Lung microvascular endothelial cell (primary cell): ENCODE results near the gene YDJC. TPM values are rescaled to one million over a fixed set of nuclear protein-coding genes. Genes with fewer than 3 reads are reported as not detected.
"Not testable (repeated sequence)": the region's sequence is repeated elsewhere in the genome, so short reads cannot be mapped to it uniquely, and the experiment has no call there.

Experiments
- DNase-seq, 2 donors: peaks; one replicate each; pipeline versions ENCODE4 v3.0.0 to v3.0.0-alpha.2; 2010; ENCODE audit warnings: low read depth in 2 of 2
- total RNA-seq: library from RNA; depleted of rRNA; stranded (reverse); fragments of >200 nt; gene quantifications from 2 replicates; pipeline ENCODE4 v1.2.1, GENCODE V29; 2014

YDJC gene
- 10.5 and 12.0 TPM in 2 replicates for total RNA-seq

DNA sequence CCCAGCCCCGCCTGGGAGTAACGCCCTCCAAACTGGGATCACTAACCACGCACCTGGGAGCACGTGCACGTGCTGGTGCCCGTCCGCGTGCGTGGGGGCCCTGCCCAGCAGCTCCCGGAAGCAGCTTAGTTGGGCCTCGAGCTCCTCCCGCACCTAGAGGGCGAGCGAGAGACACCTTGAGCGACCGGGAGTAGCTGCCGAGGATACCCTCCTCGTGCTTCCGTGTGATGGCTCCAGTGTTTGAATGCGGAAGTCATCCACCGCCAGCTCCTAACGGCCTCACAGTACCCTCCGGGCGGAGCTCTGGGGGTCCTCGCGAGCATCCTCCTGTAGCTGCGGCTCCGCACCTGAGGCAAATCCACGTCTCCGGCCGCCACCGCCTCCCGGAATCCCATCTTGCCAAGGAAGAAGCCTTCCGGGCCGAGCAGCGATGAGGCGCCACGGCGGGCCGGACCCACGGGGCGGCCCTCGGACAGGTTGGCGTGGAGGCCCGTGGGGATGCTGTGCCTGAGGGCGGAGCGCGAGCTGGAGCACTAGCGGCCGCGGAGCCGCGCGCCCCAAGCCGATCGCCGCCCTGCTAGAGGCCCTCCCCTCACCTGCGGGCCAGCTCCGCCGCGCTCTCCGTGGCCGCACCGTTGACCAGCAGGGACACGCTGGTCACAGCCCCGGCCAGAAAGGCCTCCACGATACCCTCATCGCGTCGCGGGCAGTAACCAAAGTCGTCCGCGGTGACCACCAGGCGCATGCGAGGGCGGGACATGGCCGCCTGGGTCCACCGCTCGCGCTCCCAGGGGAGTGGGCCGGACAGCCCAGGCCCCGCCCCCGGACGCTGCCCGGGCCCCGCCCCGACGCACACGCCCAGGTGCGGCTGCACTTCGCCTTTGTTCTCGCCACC, at the start of gene YDJC:
YDJC (minus strand) TSS at position 768 of the 895 bp plus-strand sequence; CDS start at position 760, 8 bp downstream.
- peak; percentile 93 to 97 for DNase-seq

GRCh38 chr22:21679383-21679782, 49.6 kb upstream of the YDJC start:
- no peak for DNase-seq

DNA sequence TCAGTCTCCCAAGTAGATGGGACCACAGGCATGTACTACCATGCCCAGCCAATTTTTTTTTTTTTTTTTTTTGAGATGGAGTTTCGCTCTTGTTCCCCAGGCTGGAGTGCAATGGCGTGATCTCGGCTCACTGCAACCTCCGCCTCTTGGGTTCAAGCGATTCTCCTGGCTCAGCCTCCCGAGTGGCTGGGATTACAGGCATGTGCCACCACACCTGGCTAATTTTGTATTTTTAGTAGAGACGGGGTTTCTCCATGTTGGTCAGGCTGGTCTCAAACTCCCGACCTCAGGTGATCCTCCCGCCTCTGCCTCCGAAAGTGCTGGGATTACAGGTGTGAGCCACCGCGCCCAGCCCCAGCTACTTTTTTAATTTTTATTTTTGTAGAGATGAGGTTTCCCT, 49.0 kb upstream of the YDJC start:
- not testable (repeated sequence) for DNase-seq

DNA sequence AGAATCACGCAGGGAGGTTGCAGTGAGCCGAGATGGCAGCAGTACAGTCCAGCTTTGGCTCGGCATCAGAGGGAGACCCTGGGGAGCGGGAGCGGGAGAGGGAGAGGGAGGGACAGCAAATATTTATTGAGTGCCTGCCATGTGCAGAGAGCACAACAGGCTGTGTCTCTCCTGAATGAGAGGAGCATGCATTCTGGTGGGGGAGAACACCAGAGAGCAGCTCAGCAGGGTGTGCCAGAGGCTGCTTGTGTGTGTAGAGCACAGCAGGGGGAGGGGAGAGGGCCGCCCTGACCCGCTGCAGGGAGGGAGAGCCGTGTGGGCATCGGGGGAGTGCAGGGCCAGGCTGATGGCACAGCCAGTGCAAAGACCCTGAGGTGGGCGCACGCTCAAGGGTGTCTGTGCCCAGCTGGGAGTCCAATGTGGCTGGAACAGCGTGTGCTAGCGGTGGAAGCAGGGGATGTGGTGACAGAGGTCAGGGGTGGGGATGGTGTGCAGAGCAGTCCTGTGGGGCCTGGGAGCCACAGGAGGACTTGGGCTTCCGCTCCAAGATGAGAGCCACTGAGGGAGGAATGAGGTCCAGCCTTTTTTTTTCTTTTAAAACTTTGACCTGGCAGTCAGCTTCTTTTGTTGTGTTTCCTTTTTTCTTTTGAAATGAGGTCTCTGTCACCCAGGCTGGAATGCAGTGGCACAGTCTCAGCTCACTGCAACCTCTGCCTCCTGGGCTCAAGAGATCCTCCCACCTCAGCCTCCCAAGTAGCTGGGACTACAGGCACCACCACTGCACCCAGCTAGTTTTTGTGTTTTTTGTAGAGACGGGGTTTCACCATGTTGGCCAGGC, 48.0 kb upstream of the YDJC start:
- DNase-seq = no peak

GRCh38 chr22:21674638-21675245, 44.9 kb upstream of the YDJC start:
- no peak for DNase-seq

GRCh38 chr22:21673534-21674321, 43.9 kb upstream of the YDJC start:
- no peak for DNase-seq

- DNase-seq = no peak
Observed at GRCh38 chr22:21672107-21672629, 42.3 kb upstream of the YDJC start.

- no peak for DNase-seq
Observed at GRCh38 chr22:21669026-21669425, 39.2 kb upstream of the YDJC start.

DNA sequence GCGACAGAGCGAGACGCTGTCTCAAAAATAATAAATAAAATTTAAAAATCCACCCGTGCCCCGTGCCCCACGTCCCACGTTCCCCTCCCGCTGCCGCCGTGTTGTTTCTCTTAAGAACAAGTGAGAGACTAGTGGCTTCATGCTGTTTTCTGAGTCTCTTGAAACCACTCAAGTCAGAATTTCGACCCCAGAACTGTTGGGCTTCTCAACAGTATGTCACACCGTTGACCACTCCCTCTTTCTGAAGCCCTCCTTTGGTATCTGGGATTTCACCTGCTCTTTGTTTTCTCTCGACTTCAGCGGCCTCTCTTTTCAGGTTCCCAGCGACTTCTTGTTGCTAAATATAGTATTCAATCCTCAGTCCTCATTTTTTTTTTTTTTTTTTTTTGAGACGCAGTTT, 37.0 kb upstream of the YDJC start:
- DNase-seq = no peak

- DNase-seq = no peak
Observed at GRCh38 chr22:21665047-21665851, 35.4 kb upstream of the YDJC start.

DNA sequence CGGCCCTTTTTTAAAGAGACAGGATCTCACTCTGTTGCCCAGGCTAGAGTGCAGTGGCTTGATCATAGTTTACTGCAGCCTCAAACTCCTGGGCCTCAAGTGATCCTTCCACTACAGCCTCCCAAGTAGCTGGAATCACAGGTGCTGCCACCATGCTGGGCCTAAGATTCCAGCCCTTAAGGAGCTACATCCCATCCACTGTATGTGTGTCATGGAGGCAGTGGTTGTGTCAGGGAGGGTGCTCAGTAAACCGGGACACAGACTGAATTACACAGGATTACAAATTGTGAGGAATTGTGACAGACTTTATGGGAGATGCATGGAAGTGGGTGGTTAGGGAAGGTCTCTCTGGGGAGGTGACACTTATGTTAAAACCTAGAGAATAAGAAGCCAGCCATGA, 33.9 kb upstream of the YDJC start:
- no peak for DNase-seq

- DNase-seq = no peak
Observed at GRCh38 chr22:21661991-21662390, 32.2 kb upstream of the YDJC start.

DNA sequence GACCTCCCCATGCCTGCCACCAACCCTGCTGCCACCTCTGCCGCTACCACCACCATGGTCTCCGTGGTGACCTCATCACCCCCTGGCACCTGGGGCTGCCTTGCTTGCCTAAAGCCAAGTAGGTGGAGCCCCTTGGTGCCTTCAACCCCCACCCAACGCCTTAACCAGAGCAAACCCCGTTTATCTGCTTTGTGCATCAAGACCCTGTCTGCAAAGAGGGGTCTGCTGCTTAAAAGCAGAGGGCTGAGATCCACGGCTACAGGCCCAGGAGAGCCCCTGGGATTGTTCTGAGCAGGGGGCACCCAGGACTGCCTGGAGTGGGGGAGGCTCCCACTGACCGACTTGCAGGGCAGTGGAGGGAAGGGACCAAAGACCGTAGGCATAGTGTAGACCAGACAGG, 31.1 kb upstream of the YDJC start:
- no peak for DNase-seq

DNA sequence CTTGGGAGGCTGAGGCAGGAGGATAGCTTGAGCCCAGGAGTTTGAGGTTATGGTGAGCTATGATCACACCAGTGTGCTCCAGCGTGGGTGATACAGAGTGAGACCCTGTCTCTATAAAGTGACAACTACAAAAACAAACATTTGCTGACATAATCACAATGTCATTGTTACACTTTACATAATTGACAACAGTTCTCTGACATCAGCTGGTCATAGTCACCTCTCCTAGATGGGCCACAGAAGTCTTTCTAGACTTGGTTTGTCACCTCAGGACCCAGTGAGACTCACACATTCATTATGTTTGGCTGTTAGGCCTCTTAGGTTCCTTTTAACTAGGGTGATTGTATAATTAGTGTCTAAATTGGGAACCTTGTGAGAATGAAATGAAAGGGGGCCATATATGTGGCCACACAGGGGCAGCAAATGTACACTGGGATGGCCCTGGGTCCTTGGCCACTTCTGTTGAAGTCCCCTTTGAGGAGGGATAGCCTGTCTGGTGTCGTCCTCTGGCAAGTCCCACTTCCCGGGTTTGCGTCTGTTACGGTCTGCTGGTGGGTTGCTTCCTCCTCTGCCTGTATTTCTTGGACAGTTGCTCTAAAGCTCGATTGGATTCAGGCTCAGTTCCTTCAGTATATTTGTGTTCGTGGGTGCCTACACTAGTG, 30.2 kb upstream of the YDJC start:
- DNase-seq = no peak

DNA sequence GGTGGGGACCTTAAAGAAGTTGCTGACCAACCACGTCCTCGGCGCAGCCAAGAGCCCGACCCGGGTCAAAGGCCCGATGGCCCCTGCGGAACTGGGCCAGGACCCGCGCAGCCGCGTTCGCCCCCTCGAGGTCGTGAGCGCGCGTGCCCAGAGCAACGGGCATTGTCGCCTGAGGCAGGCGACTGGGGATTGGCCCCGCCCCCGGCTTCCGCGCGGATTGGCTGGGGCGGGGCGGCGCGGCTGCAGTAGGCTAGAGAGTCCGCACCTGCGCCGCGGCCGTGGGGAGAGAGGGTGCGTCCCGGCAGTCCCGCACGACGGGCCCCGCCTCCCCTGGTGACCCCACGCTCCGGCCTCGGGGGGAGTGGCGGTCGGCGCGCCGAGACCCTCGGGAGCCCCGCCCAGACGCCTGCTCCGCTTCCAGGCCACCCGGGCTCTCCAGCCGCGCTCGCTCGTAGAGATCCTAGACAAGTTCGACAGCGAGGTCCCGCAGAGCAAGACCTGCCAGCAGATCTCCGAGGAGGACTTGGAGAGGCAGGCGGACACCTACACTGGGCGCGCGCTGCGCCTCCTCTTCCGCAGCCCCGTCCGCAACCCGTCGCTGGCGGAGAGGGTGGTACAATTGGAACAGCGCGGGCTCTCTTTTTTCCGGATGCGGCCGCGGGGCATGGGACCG, 27.7 kb upstream of the YDJC start:
- peak; percentile 39 to 78 for DNase-seq

- no peak for DNase-seq
Observed at GRCh38 chr22:21657020-21657359, 27.2 kb upstream of the YDJC start.

DNA sequence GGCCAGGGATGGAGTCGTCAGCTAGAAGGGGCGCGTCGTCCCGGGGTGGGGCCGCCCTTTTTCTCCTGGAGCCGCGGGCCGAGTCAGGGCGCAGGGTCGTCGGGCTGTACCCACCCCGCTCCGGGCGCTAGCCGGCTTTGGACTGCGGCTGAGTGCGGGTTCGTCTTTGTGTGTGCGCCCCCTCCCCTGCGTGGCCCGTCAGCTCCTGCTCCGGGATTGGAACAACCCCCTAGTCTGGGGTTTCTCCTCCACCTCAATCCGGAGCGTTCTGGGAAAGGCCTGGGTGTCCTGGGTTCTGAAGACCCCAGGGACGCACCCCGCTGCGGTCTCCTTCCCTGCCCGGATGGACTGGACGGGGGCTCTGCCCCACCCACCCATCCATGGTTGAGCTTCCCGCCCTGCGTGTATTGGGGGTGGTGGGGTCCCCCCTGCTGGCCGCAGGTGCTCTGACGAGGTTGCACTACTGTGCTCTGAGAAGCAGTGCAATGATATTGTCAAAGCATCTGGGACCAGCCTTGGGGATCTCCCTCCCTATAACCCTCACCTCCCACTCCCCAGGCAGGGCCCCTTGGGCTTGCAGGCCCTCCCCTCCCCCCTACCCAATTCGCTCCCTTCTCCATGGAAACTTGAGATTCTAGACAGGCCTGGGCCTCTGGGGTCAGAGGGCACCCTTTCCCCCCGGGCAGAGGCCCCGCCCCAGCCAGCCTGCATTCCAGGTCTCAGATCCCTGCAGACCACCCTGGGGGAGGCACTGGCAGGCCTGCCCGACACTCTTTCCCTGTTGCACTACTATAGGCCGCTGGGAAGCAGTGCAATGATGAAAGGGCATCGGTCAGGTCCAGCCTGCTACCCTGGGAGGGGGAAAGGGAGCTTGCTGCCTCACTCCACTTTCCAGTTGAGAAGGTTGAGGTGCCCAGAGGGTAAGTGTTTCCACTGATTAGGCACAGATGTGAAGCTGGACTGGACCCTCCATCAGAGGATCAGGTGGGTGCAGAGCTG, 23.0 kb upstream of the YDJC start:
- DNase-seq = no peak

DNA sequence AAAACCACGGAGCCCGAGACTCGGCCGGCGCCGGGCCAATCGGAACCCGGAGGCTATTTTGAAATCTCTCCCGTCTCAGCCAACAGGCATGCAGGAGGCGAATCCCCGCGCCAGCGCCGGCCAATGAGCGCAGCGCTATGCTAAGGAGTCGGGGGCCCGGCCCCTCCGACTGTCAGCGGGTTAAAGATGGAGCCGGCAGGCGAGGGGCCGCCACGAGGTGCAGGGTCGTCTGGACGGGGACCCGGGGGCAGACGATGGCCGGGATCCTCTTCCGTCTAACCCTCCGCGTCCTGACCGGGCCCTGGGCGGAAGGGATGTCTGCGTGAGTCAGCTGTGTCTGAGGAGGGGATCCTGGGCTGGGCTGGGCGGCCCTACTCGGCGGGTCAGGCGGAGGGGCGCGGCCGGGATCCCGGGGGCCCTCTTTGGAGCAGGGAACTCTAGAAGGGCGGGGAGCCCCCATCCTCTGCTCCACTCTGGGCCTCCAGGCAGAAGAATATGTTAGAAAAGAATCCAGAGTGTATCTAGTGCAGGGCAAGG, 22.3 kb upstream of the YDJC start:
- DNase-seq = peak; percentile 84 to 86
